Spleen (tissue), 11 donors: ENCODE data around the gene VIL1. TPM values are rescaled to one million over a fixed set of nuclear protein-coding genes. Genes with fewer than 3 reads are reported as not detected.

Experiments
- DNase-seq: peaks from one replicate; pipeline ENCODE4 v3.0.0-alpha.2; 2020
- H3K27ac ChIP-seq, 8 donors: fragments of 200-600 bp; sonication (generic) in 7 of 8; 1 replicate in 4 of 8; 2 replicates in 4 of 8; pipeline versions ENCODE4 v1.5.0 to v1.8.0; 2016 to 2021; ENCODE audit warnings: inconsistent platforms in 4 of 8, mild to moderate bottlenecking in 4 of 8, moderate library complexity in 1 of 8
- H3K27me3 ChIP-seq, 7 donors: fragments of 200-600 bp; sonication (generic) in 6 of 7; replicated peaks in 1 of 7; 1 replicate in 4 of 7; 2 replicates in 3 of 7; pipeline versions ENCODE4 v1.5.0 to v1.8.0; 2016 to 2021; ENCODE audit warnings: inconsistent platforms in 3 of 7, mild to moderate bottlenecking in 1 of 7
- H3K36me3 ChIP-seq, 6 donors: fragments of 200-600 bp; sonication (generic) in 5 of 6; 1 replicate in 4 of 6; 2 replicates in 2 of 6; pipeline versions ENCODE4 v1.5.0 to v1.8.0; 2016 to 2021; ENCODE audit warnings: inconsistent platforms in 2 of 6
- H3K4me1 ChIP-seq, 6 donors: fragments of 200-600 bp; sonication (generic) in 5 of 6; 1 replicate in 3 of 6; 2 replicates in 3 of 6; pipeline versions ENCODE4 v1.5.0 to v1.8.0; 2016 to 2021; ENCODE audit warnings: inconsistent platforms in 3 of 6
- H3K4me3 ChIP-seq, 8 donors: fragments of 200-600 bp; sonication (generic) in 7 of 8; 1 replicate in 4 of 8; 2 replicates in 4 of 8; pipeline versions ENCODE4 v1.5.0 to v1.8.0; 2016 to 2021; ENCODE audit warnings: inconsistent platforms in 4 of 8, mild to moderate bottlenecking in 4 of 8, moderate library complexity in 2 of 8
- H3K9me3 ChIP-seq, 8 donors: fragments of 200-600 bp; sonication (generic) in 7 of 8; 1 replicate in 4 of 8; 2 replicates in 4 of 8; pipeline versions ENCODE4 v1.5.0 to v1.8.0; 2016 to 2021; ENCODE audit warnings: inconsistent platforms in 4 of 8
- CTCF ChIP-seq, 11 experiments: fragments of 200-600 bp in 7 of 11; fragments of 450-650 bp in 4 of 11; sonication (generic) in 4 of 11; IDR thresholded peaks in 8 of 11; conservative IDR thresholded peaks in 3 of 11; 1 replicate in 7 of 11; 2 replicates in 4 of 11; pipeline versions ENCODE4 v1.4.0 to v1.8.0; 2016 to 2021; ENCODE audit warnings: antibody characterized with exemption in 11 of 11, inconsistent platforms in 4 of 11, mild to moderate bottlenecking in 1 of 11
- POLR2A ChIP-seq, 3 donors: fragments of 450-650 bp; IDR thresholded peaks; one replicate each; pipeline ENCODE4 v1.5.1; 2017; ENCODE audit warnings: antibody characterized with exemption in 3 of 3, mild to moderate bottlenecking in 1 of 3
- POLR2AphosphoS5 ChIP-seq, 3 donors: sonication (generic); formaldehyde crosslinking; IDR thresholded peaks; one replicate each; pipeline ENCODE4 v1.5.1; 2017; ENCODE audit warnings: antibody characterized with exemption in 3 of 3
- WGBS, 5 donors: extraction: QIAGEN DNeasy Blood & Tissue Kit in 3 of 5; methylation state at CpG; one replicate each; pipeline versions ENCODE4 v1.1.5 to v1.1.7; 2013 to 2018; 5-methylcytosine and 5-hydroxymethylcytosine counted together
- intact Hi-C: fragments of 100-400 bp; cut with DNase I; formaldehyde crosslinking; loops from one replicate; pipeline ENCODE4 v1.15.0; 2023; ENCODE audit warnings: low total_unique reads
- polyA plus RNA-seq, 3 donors: library from polyadenylated mRNA; stranded (reverse); fragments of 200-250 nt; gene quantifications; one replicate each; pipeline ENCODE4 v1.2.1, GENCODE V29; 2013
- total RNA-seq, 7 donors: library from RNA; depleted of rRNA in 3 of 7; stranded (reverse); fragments of >200 nt in 3 of 7; fragmentation: NEBNext Ultra II Directional in 4 of 7; extraction: Animal tissue kit (Norgen Biotek cat#: 25700) in 4 of 7; gene quantifications; one replicate each; pipeline versions ENCODE4 v1.1.0 to v1.2.1, GENCODE V29; 2016 to 2021
- donor health status: healthy with polysubstance abuse.
- donor health status: DM: no; HTN: no; CAD: no; lungs with moderate emphysema.
- donor health status: DM: no; HTN: no; CAD: no.
- donor health status: Bipolar disorder and iron deficiency.
- donor health status: healthy.
- donor health status: DM: no; HTN: no; CAD: no.
- donor health status: DM: yes; HTN: yes; CAD: no.

VIL1 gene
- total and polyA plus RNA-seq, 10 donors, result 0.04 to 0.72 (median 0.18) TPM; not detected in 4

DNA sequence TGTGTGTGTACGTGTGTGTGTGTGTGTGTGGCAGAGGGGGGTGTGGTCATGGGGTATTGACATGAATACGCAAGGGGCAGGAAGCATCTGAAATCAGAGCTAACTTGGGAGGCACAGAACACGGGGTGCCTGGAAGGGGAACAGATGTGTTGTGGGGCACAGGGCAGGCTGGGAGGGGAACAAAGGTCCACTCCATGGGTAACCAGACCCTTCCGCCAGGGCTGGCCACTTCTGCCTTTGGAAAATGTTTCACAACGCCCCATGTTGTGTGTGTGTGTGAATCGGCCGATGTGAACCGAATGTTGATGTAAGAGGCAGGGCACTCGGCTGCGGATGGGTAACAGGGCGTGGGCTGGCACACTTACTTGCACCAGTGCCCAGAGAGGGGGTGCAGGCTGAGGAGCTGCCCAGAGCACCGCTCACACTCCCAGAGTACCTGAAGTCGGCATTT lies 37.0 kb upstream of the VIL1 start, which contains the start of gene SLC11A1:
Gene SLC11A1 (plus strand): TSS at position 358 of the 451 bp plus-strand sequence. CDS start 96 bp downstream, outside the sequence.
- H3K27ac ChIP-seq, result peak within 1 kb of the TSS in 7 of 8 donors; percentile 76 to 95 (median 87)
- TF ChIP-seq POLR2AphosphoS5 (IDR thresholded peaks at IDR 0.05) (peak; percentile 80 to 91 (median 88)), POLR2A (IDR thresholded peaks at IDR 0.05) (no peak), CTCF (IDR thresholded peaks at IDR 0.05 in 8 of 11, conservative IDR thresholded peaks at IDR 0.05 in 3 of 11) (peak in 2 of 11 experiments; percentile 17 to 45)
- H3K36me3 ChIP-seq, result peaks cover 0 to 30% (median 0%) of the 10 kb centered on the region in 6 donors
- H3K9me3 ChIP-seq, result no peaks in the 10 kb centered on the region
- DNase-seq, result peak; percentile 93
- intact Hi-C loops, result no loop called here
- no peaks in the 10 kb centered on the region for H3K27me3 ChIP-seq
- H3K4me3 ChIP-seq, result peak within 1 kb of the TSS in 5 of 8 donors; percentile 11 to 62 (median 39)
- H3K4me1 ChIP-seq, result peaks cover 0 to 45% (median 3%) of the 10 kb centered on the region in 6 donors
- WGBS, 5 donors, result 23 to 71% (median 57%) methylated on average over 8 to 13 of the region's 13 CpGs

DNA sequence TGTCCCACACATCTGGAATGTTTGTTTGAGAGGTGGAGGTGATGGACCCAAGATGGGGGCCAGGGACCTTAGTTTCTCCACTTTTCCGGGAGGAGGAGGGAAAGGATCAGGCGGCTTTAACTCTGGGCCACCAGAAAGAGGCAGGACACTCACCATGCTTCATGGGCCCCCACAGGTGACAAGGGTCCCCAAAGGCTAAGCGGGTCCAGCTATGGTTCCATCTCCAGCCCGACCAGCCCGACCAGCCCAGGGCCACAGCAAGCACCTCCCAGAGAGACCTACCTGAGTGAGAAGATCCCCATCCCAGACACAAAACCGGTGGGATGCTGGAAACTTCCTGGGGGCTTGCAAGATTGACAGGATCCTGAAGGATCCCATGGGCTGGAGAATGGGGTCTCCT lies 36.1 kb upstream of the VIL1 start:
- WGBS, 5 donors, result 90 to 98% (median 93%) methylated on average over 4 to 6 of the region's 6 CpGs
- TF ChIP-seq POLR2AphosphoS5 (IDR thresholded peaks at IDR 0.05) (no peak), POLR2A (IDR thresholded peaks at IDR 0.05) (no peak), CTCF (IDR thresholded peaks at IDR 0.05 in 8 of 11, conservative IDR thresholded peaks at IDR 0.05 in 3 of 11) (no peak)
- intact Hi-C loops, result no loop called here
- Histone ChIP-seq H3K27ac (peak overlapping the region in 7 of 8 donors; percentile 76 to 95 (median 87)), H3K36me3 (peaks cover 0 to 39% (median 0%) of the 10 kb centered on the region in 6 donors), H3K4me1 (peaks cover 0 to 52% (median 11%) of the 10 kb centered on the region in 6 donors), H3K4me3 (peak overlapping the region in 5 of 8 donors; percentile 11 to 62 (median 39)), H3K27me3 (peaks cover 0 to 6% (median 0%) of the 10 kb centered on the region in 7 donors), H3K9me3 (no peaks in the 10 kb centered on the region)
- no peak for DNase-seq

DNA sequence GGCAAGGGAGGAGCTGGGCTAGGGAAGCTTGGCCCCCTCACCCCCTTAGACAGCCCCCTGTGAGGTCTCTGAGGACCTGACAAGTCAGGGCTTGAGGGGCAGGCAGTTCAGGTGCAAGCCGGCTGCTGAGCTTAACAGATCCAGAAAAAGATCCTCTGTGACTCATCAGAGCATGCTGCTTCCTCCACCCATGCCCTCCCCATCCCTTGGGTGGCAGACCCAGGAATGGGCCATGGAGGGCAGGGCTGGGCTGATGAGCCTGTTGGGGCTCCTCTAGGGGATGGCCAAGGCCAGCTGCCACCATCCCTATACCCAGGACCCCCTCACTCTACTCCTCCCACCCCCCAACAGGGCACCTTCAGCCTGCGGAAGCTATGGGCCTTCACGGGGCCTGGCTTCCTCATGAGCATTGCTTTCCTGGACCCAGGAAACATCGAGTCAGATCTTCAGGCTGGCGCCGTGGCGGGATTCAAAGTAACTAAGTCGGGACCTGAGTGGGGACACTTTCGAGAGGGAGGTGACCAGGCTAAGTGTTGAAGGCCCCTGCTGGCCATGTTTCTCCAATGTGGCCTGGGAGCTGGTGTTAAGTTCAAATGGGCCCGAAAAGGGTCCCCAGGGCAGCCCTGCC lies 34.9 kb upstream of the VIL1 start:
- TF ChIP-seq CTCF (IDR thresholded peaks at IDR 0.05 in 8 of 11, conservative IDR thresholded peaks at IDR 0.05 in 3 of 11) (no peak), POLR2AphosphoS5 (IDR thresholded peaks at IDR 0.05) (peak in 2 of 3 donors; percentile 35 to 70)
- Histone ChIP-seq H3K27ac (peak overlapping the region in 4 of 8 donors; percentile 87 to 95 (median 92)), H3K4me3 (peak overlapping the region in 5 of 8 donors; percentile 11 to 62 (median 39))

DNA sequence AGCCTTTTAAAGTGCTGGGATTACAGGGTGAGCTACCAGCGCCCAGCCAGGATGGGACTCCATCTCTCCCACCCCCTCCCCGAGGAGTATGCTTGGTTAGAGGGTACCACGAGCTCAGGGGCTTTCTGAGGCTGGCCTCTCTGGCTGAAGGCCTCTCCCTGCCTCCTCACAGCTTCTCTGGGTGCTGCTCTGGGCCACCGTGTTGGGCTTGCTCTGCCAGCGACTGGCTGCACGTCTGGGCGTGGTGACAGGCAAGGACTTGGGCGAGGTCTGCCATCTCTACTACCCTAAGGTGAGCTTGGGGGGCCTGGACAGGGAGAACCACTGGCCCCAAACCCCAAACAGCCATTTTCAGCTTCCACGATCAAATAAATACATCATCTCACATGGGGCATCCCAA lies 33.9 kb upstream of the VIL1 start:
- TF ChIP-seq POLR2AphosphoS5 (IDR thresholded peaks at IDR 0.05) (peak in 2 of 3 donors; percentile 11 to 61), POLR2A (IDR thresholded peaks at IDR 0.05) (no peak), CTCF (IDR thresholded peaks at IDR 0.05 in 8 of 11, conservative IDR thresholded peaks at IDR 0.05 in 3 of 11) (no peak)
- WGBS, 5 donors, result 78 to 91% (median 85%) methylated on average over 9 of the region's 9 CpGs
- peaks cover 0 to 61% (median 0%) of the 10 kb centered on the region in 6 donors for H3K36me3 ChIP-seq
- peak overlapping the region in 3 of 8 donors; percentile 39 to 62 (median 42) for H3K4me3 ChIP-seq
- peak overlapping the region in 2 of 8 donors; percentile 93 to 95 for H3K27ac ChIP-seq
- peaks cover 0 to 63% (median 16%) of the 10 kb centered on the region in 6 donors for H3K4me1 ChIP-seq
- H3K9me3 ChIP-seq, result no peaks in the 10 kb centered on the region
- H3K27me3 ChIP-seq, result peaks cover 0 to 11% (median 0%) of the 10 kb centered on the region in 7 donors
- intact Hi-C loops, result no loop called here
- DNase-seq, result no peak

More for the DNA sequence above, 34.9 kb upstream of the VIL1 start:
- WGBS, 5 donors, result 83 to 96% (median 89%) methylated on average over 9 to 10 of the region's 10 CpGs
- peak; percentile 73 for DNase-seq
- peaks cover 0 to 55% (median 16%) of the 10 kb centered on the region in 6 donors for H3K4me1 ChIP-seq
- H3K27me3 ChIP-seq, result peaks cover 0 to 11% (median 0%) of the 10 kb centered on the region in 7 donors
- H3K36me3 ChIP-seq, result peaks cover 0 to 51% (median 0%) of the 10 kb centered on the region in 6 donors
- intact Hi-C loops, result no loop called here
- no peaks in the 10 kb centered on the region for H3K9me3 ChIP-seq
